K562 (cell line): ENCODE data around the gene MYMX. TPM values are rescaled to one million over a fixed set of nuclear protein-coding genes. Genes with fewer than 3 reads are reported as not detected.
A peak's percentile ranks its signal among the peaks of the same experiment; 100 is the strongest.

Source experiments
- BRF1 ChIP-seq: IDR thresholded peaks from 3 replicates; pipeline ENCODE4 v1.6.1; 2011; ENCODE audit warnings: borderline replicate concordance, mild to moderate bottlenecking; ENCODE audit not compliant: insufficient read length; ENCODE audit errors: extremely low read depth
- CCNT2 ChIP-seq: IDR thresholded peaks from 2 replicates; pipeline ENCODE4 v1.6.1; 2011; ENCODE audit warnings: borderline replicate concordance, low read depth, mild to moderate bottlenecking, moderate library complexity, mixed read lengths, low read length; ENCODE audit not compliant: insufficient read length; ENCODE audit errors: extremely low read depth
- CXXC5 ChIP-seq: fragments of 250-450 bp; sonication (Bioruptor Pico); IDR thresholded peaks from 2 replicates; pipeline ENCODE4 v1.8.0; 2022; ENCODE audit warnings: inconsistent platforms, mild to moderate bottlenecking, moderate library complexity
- DNMT1 ChIP-seq: fragments of 450-650 bp; IDR thresholded peaks from 2 replicates; pipeline ENCODE4 v1.6.1; 2016; ENCODE audit warnings: antibody characterized with exemption, mild to moderate bottlenecking
- HNRNPK ChIP-seq: fragments of 200-400 bp; formaldehyde crosslinking; IDR thresholded peaks from one replicate; pipeline ENCODE4 v1.6.1; 2018; ENCODE audit warnings: mild to moderate bottlenecking, low read depth, low read length; ENCODE audit not compliant: poor library complexity, severe bottlenecking
- MAX ChIP-seq: sonication (generic); formaldehyde crosslinking; IDR thresholded peaks from 2 replicates; pipeline ENCODE4 v1.9.0; 2022; ENCODE audit warnings: mild to moderate bottlenecking, missing genetic modification reagents
- MTA3 ChIP-seq: fragments of 450-650 bp; formaldehyde crosslinking; IDR thresholded peaks from 2 replicates; pipeline ENCODE4 v1.6.1; 2017; ENCODE audit warnings: mild to moderate bottlenecking, borderline replicate concordance
- TARDBP ChIP-seq: fragments of 450-650 bp; IDR thresholded peaks from 2 replicates; pipeline ENCODE4 v1.6.1; 2016
- TEAD4 ChIP-seq, 2 experiments: sonication (generic) in 1 of 2; formaldehyde crosslinking in 1 of 2; IDR thresholded peaks; 2 replicates each; pipeline versions ENCODE4 v1.6.1 to v1.8.0; 2012 to 2022; ENCODE audit warnings: borderline replicate concordance in 1 of 2, inconsistent platforms in 1 of 2, low read length in 1 of 2, mild to moderate bottlenecking in 1 of 2, missing genetic modification reagents in 1 of 2
- ZNF274 ChIP-seq: IDR thresholded peaks from 2 replicates; pipeline ENCODE4 v1.6.1; 2011; ENCODE audit warnings: low read depth, mild to moderate bottlenecking, low read length, moderate library complexity, borderline replicate concordance
- ZNF354B ChIP-seq: fragments of 250-450 bp; sonication (Bioruptor Pico); IDR thresholded peaks from 2 replicates; pipeline ENCODE4 v1.4.0; 2020
- ZNF778 ChIP-seq: fragments of 450-650 bp; formaldehyde crosslinking; IDR thresholded peaks from 2 replicates; pipeline ENCODE4 v1.4.0; 2020; ENCODE audit warnings: mild to moderate bottlenecking, moderate library complexity
- polyA plus RNA-seq, 8 experiments: library from polyadenylated mRNA; depleted of rRNA in 4 of 8; stranded (reverse) in 5 of 8; unstranded in 3 of 8; fragments of >200 nt; fragmentation: Nextera tagmentation in 2 of 8; fragmentation: Illumina TruSeq in 1 of 8; extraction: Ambion mirVana in 2 of 8; extraction: Trizol in 1 of 8; gene quantifications; 2 replicates each; pipeline versions ENCODE4 v1.2.1 to v1.2.3, GENCODE V29; 2011 to 2014; ENCODE audit warnings: inconsistent platforms in 1 of 8, missing spikeins in 1 of 8
- total RNA-seq, 7 experiments: library from RNA; depleted of rRNA in 6 of 7; stranded (reverse); fragments of >200 nt in 6 of 7; fragmentation: Illumina TruSeq in 2 of 7; extraction: Trizol in 2 of 7; gene quantifications; 2 replicates each; pipeline versions ENCODE4 v1.2.1 to v1.2.3, GENCODE V29; 2011 to 2021; ENCODE audit warnings: low replicate concordance in 1 of 7
- TF ChIP-seq, protein P1 (sequence below): fragments of 450-650 bp; IDR thresholded peaks from 2 replicates; pipeline ENCODE4 v1.6.1; 2016; ENCODE audit warnings: mild to moderate bottlenecking, moderate library complexity
- TF ChIP-seq, protein P2 (sequence below): sonication (generic); formaldehyde crosslinking; IDR thresholded peaks from 2 replicates; pipeline ENCODE4 v1.8.1; 2022; ENCODE audit warnings: missing genetic modification reagents

The MYMX gene
- total and polyA plus RNA-seq, 9 of the 15 experiments (the other 6 are each of a cell fraction or from before 2014, with no cell fraction given), result 0.12 TPM; not detected in 8

DNA sequence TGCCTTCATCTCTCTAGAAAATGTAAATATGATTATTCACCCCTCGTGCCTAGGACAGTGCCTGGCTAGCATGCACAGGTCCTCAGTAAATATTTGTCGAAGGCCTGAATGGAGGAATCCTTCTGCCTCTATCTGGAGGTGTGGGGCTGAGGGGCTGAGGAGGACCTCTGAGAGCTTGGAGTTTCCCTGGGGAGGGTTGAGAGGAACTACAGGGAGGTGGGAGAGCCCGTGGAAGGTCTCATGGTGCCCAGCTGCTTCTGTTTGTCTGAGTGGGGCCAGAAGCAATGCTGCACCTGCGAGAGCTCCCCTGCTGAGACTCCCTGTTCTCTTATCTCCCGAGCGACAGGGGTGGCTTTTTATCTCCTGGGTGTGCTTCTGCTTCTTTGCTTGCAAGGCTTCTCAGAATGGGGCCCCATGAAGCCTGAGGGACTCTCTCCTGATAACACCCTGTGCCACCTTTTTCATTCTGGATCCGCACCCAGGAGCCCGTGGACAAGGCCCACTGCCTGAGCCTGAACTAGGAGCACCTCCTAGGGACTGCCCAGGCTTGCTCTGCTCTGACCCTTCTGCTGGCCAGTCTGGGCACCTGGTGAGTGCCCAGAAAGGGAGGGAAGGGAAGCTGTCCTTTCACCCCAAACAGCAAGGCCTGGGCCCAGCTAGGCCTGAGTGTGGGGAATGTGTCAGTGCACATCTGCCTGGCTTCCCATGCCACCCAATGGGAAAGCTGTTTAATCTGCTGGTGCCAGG, 9.0 kb downstream of the MYMX start (continued):
- TF ChIP-seq ZNF778 (CRISPR knock-in tag), result no peak
- no peak; the same call in 1 of the 2 replicates for TF ChIP-seq DNMT1
- no peak for TF ChIP-seq ZNF354B (CRISPR knock-in tag)
- TF ChIP-seq ZNF274, result peak; percentile 82; the same call in 1 of the 2 replicates
- peak; percentile 82; the same call in 1 of the 2 replicates for TF ChIP-seq MTA3
- TF ChIP-seq TARDBP, result peak; percentile 59; the same call in 1 of the 2 replicates
- TF ChIP-seq HNRNPK, result no peak
- TF ChIP-seq, protein P1, sequence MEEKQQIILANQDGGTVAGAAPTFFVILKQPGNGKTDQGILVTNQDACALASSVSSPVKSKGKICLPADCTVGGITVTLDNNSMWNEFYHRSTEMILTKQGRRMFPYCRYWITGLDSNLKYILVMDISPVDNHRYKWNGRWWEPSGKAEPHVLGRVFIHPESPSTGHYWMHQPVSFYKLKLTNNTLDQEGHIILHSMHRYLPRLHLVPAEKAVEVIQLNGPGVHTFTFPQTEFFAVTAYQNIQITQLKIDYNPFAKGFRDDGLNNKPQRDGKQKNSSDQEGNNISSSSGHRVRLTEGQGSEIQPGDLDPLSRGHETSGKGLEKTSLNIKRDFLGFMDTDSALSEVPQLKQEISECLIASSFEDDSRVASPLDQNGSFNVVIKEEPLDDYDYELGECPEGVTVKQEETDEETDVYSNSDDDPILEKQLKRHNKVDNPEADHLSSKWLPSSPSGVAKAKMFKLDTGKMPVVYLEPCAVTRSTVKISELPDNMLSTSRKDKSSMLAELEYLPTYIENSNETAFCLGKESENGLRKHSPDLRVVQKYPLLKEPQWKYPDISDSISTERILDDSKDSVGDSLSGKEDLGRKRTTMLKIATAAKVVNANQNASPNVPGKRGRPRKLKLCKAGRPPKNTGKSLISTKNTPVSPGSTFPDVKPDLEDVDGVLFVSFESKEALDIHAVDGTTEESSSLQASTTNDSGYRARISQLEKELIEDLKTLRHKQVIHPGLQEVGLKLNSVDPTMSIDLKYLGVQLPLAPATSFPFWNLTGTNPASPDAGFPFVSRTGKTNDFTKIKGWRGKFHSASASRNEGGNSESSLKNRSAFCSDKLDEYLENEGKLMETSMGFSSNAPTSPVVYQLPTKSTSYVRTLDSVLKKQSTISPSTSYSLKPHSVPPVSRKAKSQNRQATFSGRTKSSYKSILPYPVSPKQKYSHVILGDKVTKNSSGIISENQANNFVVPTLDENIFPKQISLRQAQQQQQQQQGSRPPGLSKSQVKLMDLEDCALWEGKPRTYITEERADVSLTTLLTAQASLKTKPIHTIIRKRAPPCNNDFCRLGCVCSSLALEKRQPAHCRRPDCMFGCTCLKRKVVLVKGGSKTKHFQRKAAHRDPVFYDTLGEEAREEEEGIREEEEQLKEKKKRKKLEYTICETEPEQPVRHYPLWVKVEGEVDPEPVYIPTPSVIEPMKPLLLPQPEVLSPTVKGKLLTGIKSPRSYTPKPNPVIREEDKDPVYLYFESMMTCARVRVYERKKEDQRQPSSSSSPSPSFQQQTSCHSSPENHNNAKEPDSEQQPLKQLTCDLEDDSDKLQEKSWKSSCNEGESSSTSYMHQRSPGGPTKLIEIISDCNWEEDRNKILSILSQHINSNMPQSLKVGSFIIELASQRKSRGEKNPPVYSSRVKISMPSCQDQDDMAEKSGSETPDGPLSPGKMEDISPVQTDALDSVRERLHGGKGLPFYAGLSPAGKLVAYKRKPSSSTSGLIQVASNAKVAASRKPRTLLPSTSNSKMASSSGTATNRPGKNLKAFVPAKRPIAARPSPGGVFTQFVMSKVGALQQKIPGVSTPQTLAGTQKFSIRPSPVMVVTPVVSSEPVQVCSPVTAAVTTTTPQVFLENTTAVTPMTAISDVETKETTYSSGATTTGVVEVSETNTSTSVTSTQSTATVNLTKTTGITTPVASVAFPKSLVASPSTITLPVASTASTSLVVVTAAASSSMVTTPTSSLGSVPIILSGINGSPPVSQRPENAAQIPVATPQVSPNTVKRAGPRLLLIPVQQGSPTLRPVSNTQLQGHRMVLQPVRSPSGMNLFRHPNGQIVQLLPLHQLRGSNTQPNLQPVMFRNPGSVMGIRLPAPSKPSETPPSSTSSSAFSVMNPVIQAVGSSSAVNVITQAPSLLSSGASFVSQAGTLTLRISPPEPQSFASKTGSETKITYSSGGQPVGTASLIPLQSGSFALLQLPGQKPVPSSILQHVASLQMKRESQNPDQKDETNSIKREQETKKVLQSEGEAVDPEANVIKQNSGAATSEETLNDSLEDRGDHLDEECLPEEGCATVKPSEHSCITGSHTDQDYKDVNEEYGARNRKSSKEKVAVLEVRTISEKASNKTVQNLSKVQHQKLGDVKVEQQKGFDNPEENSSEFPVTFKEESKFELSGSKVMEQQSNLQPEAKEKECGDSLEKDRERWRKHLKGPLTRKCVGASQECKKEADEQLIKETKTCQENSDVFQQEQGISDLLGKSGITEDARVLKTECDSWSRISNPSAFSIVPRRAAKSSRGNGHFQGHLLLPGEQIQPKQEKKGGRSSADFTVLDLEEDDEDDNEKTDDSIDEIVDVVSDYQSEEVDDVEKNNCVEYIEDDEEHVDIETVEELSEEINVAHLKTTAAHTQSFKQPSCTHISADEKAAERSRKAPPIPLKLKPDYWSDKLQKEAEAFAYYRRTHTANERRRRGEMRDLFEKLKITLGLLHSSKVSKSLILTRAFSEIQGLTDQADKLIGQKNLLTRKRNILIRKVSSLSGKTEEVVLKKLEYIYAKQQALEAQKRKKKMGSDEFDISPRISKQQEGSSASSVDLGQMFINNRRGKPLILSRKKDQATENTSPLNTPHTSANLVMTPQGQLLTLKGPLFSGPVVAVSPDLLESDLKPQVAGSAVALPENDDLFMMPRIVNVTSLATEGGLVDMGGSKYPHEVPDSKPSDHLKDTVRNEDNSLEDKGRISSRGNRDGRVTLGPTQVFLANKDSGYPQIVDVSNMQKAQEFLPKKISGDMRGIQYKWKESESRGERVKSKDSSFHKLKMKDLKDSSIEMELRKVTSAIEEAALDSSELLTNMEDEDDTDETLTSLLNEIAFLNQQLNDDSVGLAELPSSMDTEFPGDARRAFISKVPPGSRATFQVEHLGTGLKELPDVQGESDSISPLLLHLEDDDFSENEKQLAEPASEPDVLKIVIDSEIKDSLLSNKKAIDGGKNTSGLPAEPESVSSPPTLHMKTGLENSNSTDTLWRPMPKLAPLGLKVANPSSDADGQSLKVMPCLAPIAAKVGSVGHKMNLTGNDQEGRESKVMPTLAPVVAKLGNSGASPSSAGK, result no peak
- TF ChIP-seq BRF1, result no peak
- TF ChIP-seq TEAD4 (IDR thresholded peaks at IDR 0.05; ENCODE audit: low read length), result peak; percentile 97
- TF ChIP-seq TEAD4 (CRISPR knock-in tag; IDR thresholded peaks at IDR 0.05; ENCODE audit: borderline replicate concordance), result no peak
- peak; percentile 85 for TF ChIP-seq CXXC5
- TF ChIP-seq CCNT2, result peak; percentile 98
- TF ChIP-seq MAX, result peak; percentile 48; the same call in 1 of the 2 replicates
- TF ChIP-seq, protein P2, sequence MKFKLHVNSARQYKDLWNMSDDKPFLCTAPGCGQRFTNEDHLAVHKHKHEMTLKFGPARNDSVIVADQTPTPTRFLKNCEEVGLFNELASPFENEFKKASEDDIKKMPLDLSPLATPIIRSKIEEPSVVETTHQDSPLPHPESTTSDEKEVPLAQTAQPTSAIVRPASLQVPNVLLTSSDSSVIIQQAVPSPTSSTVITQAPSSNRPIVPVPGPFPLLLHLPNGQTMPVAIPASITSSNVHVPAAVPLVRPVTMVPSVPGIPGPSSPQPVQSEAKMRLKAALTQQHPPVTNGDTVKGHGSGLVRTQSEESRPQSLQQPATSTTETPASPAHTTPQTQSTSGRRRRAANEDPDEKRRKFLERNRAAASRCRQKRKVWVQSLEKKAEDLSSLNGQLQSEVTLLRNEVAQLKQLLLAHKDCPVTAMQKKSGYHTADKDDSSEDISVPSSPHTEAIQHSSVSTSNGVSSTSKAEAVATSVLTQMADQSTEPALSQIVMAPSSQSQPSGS (CRISPR knock-in tag), result no peak
